H7 (cell line): ENCODE measurements around the gene NATD1. TPM values are rescaled to one million over a fixed set of nuclear protein-coding genes. Genes with fewer than 3 reads are reported as not detected.
"Not testable (repeated sequence)": the region's sequence is repeated elsewhere in the genome, so short reads cannot be mapped to it uniquely, and the experiment has no call there.

Experiments used
- DNase-seq: peaks from one replicate; pipeline ENCODE4 v3.0.0; 2012
- H3K27me3 ChIP-seq: 2 replicates; pipeline ENCODE4 v1.6.0; 2011; ENCODE audit warnings: mild to moderate bottlenecking, low read length; ENCODE audit not compliant: control insufficient read depth, insufficient read depth
- H3K36me3 ChIP-seq: replicated peaks from 2 replicates; pipeline ENCODE4 v1.5.1; 2011; ENCODE audit warnings: low read length; ENCODE audit not compliant: control insufficient read depth, insufficient read depth
- H3K4me3 ChIP-seq: 2 replicates; pipeline ENCODE4 v1.5.1; 2011; ENCODE audit warnings: low read depth, mild to moderate bottlenecking, control low read depth, low read length, moderate library complexity; ENCODE audit not compliant: insufficient read depth
- total RNA-seq: library from RNA; depleted of rRNA; stranded (reverse); fragments of >200 nt; shearing (Covaris generic); gene quantifications from 2 replicates; pipeline ENCODE4 v1.2.3, GENCODE V29; 2014; rRNA removed

Gene NATD1
- total RNA-seq, 1 experiment from 2014 or later = 12.9 TPM

DNA sequence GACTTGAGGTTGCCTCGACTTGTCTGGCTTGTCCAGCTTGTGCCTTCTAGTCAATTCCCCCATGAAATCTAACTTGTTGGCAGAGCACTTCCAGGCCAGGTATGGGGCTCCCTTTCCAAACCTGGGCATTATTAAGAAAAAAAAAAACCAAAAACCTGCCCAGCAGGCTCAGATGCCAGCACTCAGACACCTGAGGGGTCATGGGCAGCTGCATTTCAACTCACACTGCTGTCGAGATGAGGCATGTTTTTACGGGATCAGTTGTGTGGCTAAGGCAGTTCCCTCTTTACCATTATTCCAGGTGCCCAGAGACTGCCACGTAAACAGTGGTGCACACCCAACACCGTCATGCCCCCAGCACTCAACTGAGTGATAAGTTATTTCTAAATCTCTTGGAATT, 57.1 kb downstream of the NATD1 start:
- H3K27me3 ChIP-seq = no peaks in the 10 kb centered on the region
- H3K4me3 ChIP-seq = no peak overlapping the region
- DNase-seq = no peak
- peaks cover 10% of the 10 kb centered on the region for H3K36me3 ChIP-seq

DNA sequence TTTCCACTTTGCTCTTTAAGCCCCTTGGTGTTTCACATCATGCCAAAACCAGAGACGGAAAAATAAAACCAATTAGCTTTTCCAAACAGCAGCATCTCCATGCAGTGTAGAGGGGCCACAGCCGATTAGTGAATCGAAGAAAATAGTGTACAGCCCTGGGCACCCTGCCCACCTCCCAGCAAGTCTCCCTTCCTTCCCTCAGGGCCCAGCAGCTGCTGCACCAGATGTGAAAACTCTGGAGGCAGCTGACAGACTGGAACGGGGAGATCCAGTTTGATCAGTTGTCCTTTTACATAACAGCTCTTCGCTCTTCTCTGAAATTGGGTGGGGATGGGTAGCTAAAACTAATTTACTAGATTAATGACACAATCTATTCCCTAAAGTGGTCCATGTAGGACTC, 58.5 kb downstream of the NATD1 start:
- H3K4me3 ChIP-seq = no peak overlapping the region
- DNase-seq = no peak
- H3K36me3 ChIP-seq = peaks cover 10% of the 10 kb centered on the region
- H3K27me3 ChIP-seq = no peaks in the 10 kb centered on the region

DNA sequence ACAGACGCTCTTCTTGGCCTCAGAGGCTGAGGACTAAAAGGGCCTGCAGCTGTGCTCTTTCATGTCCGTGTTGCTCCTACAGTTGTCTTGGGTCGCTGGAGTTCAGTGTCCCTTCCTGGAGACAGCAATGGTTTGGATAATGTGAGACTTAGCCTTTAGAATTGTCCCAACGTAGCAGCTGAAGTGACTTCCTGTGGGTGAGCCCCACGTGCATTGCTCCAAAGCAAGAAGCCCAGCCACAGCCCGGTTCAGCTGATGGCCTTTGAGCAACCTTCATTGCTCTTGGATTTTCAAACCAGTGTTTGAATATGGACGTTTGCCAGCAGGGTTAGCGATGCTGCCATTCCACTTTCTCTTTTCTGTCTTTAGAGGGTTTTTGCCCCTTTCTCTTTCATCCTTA, 59.0 kb downstream of the NATD1 start:
- Histone ChIP-seq H3K36me3 (peaks cover 10% of the 10 kb centered on the region), H3K4me3 (no peak overlapping the region), H3K27me3 (no peaks in the 10 kb centered on the region)
- DNase-seq = no peak

DNA sequence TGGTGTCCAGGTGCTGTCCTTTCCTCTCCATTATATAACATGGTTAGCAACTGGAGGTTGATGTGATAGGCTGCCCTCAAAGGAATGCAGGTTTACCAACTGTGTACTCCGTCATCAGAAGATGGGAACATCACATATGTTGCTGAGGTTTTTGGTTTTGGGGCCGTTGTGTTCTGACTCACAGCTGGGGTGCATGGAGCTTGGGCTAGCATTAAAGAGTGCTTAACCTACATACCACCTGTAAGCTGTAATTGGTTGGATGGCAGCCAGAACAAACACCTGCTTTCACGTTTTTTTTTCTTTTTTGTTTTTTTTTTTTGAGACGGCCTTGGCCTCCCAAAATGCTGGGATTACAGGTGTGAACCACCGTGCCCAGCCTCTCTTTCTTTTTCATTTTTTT, 60.2 kb downstream of the NATD1 start:
- Histone ChIP-seq H3K4me3 (no peak overlapping the region), H3K36me3 (peaks cover 6% of the 10 kb centered on the region), H3K27me3 (no peaks in the 10 kb centered on the region)
- no peak for DNase-seq

DNA sequence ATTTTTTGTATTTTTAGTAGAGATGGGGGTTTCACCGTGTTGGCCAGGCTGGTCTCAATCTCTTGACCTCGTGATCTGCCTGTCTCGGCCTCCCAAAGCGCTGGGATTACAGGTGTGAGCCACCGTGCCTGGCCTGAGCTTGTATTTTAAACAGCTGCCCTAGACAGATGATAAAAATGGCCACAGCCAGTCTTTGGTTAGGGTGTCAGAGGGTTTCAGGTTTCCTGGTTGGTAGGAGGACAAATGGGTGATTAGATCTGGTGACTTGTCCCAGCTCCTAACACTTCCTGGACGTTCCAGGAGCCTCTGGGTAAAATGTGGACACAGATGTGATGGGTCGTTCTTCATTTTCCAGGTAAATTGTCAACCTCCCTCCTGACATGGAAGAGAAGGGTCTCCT, 60.8 kb downstream of the NATD1 start:
- H3K36me3 ChIP-seq, DNase-seq, H3K27me3 ChIP-seq, H3K4me3 ChIP-seq: not testable (repeated sequence)

DNA sequence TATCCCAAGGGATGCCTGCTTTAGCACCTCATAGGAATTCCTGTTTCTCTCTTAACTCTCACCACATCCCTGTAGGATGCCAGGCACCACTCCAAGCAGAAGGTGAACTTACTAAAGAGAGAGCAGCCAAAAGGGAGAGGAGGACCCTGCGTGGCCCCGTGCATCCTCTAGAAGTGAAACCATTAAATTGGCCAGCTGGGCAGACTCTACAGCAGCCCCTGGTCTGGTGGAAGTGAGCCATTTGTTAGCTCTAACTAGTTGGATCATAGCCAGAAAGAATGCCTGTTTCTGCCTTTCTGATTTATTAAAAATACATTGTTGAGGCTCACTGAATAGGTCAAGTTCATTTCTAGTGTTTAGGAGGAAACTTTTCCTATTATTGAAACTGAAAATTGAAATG, 61.5 kb downstream of the NATD1 start:
- Histone ChIP-seq H3K36me3 (no peaks in the 10 kb centered on the region), H3K4me3 (no peak overlapping the region), H3K27me3 (no peaks in the 10 kb centered on the region)
- no peak for DNase-seq

DNA sequence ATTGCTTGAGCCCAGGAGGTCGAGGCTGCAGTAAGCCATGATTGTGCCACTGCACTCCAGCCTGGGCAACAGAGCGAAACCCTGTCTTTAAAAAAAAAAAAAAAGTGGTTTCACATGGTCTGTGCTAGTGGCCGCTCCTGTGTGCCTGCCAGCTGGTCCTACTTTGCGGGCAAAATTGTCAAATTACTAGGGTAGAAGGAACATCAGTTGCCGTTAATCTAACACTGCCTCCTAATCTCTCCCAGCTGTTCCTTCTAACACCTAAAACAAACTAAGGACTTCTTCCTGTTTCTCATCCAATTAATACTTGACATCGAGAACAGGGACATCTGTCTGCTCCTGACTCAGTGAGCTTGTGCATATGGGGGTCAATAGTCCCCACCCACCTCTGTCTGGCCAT, 63.1 kb downstream of the NATD1 start:
- DNase-seq = no peak
- Histone ChIP-seq H3K4me3 (no peak overlapping the region), H3K27me3 (no peaks in the 10 kb centered on the region), H3K36me3 (no peaks in the 10 kb centered on the region)

DNA sequence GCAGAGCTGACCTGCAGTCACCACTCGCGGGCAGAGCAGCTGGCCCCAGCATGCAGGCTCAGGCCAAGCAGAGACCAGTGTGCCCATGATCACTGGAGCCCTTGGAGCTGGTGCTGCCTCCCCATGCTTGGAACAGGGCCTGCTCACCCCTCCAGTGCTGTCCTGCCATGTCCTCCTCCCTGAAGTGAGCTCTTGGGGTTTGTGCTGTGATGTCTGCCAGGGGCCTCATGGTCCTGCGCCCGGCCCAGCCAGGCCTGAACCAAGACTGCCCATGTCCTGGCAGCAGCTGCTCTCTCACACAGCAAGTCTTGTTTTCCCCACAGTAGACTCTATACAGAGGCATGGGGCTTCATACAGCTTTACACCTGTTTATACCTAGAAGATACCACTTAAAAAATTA, 63.8 kb downstream of the NATD1 start:
- Histone ChIP-seq H3K27me3 (no peaks in the 10 kb centered on the region), H3K4me3 (no peak overlapping the region), H3K36me3 (no peaks in the 10 kb centered on the region)
- no peak for DNase-seq

Other genes starting within 250 kb of the NATD1 start
- gene USP22, start 210.4 kb downstream of the NATD1 start, total RNA-seq = 432 and 539 TPM in 2 replicates
- 31.8 and 54.6 TPM in 2 replicates for gene DHRS7B, start 126.4 kb downstream of the NATD1 start, total RNA-seq
- 24.2 and 26.1 TPM in 2 replicates for gene TMEM11, start 39.2 kb downstream of the NATD1 start, total RNA-seq
- 26.1 and 27.5 TPM in 2 replicates for gene MAP2K3, start 31.3 kb upstream of the NATD1 start, total RNA-seq
- 5.1 and 7.6 TPM in 2 replicates for gene KCNJ12, start 122.9 kb upstream of the NATD1 start, total RNA-seq